AG10803 (cell line): Measurements from ENCODE around the gene HIP1R.
"Not testable (repeated sequence)": the region's sequence is repeated elsewhere in the genome, so short reads cannot be mapped to it uniquely, and the experiment has no call there.

Experiments
- DNase-seq: peaks from one replicate; pipeline ENCODE4 v3.0.0; 2010; ENCODE audit warnings: low read depth
- H3K4me3 ChIP-seq: 2 replicates; pipeline ENCODE4 v1.5.1; 2011; ENCODE audit warnings: mild to moderate bottlenecking, low read length, control low read depth
- TF ChIP-seq, protein P1 (sequence below): conservative IDR thresholded peaks from 2 replicates; pipeline ENCODE4 v1.5.1; 2011; ENCODE audit warnings: mild to moderate bottlenecking, low read length, control low read depth, inconsistent platforms

The HIP1R gene

DNA sequence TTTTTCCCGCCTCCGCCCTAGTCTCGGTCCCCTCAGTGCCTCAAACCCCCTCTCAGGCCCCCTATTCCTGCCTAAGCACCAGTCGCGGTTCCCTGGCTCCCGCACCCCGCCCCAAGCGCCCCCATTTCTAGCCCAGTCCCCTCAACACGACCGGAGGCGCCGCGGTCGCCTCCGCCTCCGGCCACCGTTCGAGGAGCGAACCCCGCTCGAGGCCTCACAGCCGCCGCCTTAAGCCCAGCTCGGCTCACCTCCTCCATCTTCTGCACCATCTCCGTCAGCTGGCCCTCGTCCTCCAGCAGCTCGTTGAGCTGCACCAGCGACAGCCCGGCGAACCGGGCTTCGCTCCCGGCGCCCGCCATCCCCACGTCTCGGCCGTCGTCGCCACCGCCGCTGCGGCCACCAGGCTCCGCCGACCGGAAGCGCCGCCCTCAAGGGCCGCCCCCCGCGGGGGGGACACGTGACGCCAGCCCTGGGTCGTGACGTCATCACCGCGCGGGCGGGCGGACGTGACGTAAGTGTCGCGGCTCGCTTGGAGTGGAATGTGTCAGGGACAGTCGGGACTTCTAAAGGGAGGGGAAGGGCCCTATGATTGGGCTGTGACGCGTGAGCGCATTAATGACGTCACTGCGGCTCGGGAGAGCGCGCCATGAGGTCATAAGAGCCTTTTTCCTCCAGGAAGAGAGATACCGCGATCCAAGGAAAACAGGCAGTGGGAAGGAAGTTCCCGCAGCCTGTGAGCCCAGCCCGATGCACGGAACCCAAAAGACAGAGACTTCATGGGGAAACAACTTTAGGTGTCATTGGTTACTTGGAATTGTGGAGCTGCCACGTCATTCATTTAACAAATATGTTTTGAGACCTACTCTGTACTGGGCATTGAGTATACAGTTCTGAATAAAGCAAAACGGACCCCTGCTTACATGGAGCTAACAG, 60.7 kb downstream of the HIP1R start, which contains the start of gene VPS37B:
Gene VPS37B, minus strand, starts transcription at position 421 of the 933 bp plus-strand sequence. Its CDS starts 62 bp downstream, at position 359.
- DNase-seq: peak; percentile 84
- H3K4me3 ChIP-seq: peak within 1 kb of the TSS; percentile 94
- TF ChIP-seq, protein P1, sequence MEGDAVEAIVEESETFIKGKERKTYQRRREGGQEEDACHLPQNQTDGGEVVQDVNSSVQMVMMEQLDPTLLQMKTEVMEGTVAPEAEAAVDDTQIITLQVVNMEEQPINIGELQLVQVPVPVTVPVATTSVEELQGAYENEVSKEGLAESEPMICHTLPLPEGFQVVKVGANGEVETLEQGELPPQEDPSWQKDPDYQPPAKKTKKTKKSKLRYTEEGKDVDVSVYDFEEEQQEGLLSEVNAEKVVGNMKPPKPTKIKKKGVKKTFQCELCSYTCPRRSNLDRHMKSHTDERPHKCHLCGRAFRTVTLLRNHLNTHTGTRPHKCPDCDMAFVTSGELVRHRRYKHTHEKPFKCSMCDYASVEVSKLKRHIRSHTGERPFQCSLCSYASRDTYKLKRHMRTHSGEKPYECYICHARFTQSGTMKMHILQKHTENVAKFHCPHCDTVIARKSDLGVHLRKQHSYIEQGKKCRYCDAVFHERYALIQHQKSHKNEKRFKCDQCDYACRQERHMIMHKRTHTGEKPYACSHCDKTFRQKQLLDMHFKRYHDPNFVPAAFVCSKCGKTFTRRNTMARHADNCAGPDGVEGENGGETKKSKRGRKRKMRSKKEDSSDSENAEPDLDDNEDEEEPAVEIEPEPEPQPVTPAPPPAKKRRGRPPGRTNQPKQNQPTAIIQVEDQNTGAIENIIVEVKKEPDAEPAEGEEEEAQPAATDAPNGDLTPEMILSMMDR: no peak

DNA sequence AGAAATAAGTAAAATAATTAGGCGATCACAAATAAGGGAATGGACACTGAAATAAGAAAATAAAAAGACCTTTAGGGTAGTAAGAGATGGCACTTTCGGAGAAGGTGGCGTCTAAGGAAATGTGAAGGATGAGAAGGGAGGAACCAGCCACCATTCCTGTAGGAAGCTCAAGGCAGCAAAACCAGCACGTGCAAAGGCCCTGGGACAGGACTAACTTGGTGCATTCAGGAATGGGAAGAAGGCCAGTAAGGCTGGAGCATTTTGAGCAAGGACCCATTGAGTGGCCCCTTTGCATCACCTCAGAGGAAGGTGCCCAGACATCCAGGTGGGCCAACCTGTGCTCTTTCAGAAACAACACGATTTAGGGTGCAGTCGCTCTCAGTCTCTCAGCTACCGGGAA, 61.4 kb downstream of the HIP1R start:
- DNase-seq: no peak
- TF ChIP-seq, protein P1: no peak
- H3K4me3 ChIP-seq: no peak overlapping the region

DNA sequence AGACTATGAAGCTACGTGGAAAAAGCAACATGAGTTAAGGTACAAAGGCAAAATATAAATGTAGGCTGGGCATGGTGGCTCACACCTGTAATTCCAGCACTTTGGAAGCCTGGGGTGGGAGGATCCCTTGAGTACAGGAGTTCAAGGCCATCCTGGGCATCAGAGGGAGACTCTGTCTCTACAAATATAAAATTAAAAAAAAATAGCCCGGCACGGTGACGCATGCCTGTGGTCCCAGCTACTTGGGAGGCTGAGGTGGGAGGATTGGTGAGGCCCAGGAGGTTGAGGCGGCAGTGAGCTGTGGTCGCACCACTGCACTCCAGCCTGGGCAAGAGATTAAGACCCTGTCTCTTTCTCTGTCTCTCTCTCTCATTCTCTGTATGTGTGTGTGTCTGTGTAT, 64.6 kb downstream of the HIP1R start:
- no peak for DNase-seq
- H3K4me3 ChIP-seq: no peak overlapping the region
- TF ChIP-seq, protein P1: no peak

DNA sequence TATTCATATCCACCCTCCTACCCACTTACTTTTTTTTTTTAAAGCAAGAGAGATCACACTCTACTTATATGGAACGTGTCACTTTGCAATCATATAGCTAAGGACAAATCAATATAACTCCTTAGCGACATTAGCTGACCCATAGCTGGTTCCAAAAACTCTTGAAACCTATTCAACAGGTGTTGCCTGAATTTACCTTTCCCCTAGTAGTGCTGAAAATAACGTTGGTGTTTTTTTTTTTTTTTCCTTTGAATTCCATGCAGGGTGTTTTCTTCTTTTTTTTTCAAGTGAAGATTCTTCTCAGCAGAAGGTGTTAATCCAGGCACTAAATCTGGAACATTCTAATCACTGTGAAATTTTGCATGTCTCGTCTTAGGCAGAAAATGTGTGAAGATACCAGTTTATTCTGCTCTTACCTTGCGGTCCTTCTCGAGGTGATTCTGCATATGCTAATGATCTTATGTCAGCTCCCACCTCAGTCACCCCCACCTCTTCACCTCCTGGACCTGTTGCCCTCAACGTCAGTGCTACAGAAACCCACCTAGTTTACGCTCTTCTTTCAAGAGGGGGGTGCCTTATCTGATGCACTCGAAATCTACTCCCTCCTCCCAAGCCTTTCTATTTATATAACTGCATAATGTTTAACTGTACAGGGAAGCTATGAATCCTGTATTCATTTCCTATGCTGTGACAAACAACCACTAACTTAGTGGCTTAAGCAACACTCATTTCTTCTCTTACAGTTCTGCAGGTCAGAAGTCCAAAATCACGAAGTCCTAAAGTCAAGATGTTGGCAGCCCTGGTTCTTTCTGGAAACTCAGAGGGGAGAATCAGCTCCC, 67.8 kb downstream of the HIP1R start:
- no peak for DNase-seq
- no peak overlapping the region for H3K4me3 ChIP-seq
- TF ChIP-seq, protein P1: no peak

DNA sequence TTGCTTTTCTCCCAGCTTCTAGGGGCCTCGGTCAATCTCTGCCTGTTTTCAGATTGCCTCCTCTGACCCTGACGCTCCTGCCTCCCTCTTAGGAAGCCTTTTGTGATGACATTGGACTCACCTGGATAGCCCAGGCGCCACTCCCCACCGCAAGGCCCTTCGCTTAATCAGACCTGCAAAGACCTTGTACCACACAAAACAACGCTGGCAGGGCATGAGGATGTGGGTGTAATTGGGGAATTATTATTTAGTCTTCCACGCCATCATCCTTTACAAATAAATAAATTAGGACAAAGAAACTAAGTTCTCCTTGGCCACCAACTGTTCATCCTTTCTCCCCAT, 68.4 kb downstream of the HIP1R start:
- no peak for DNase-seq
- no peak overlapping the region for H3K4me3 ChIP-seq
- TF ChIP-seq, protein P1: no peak

DNA sequence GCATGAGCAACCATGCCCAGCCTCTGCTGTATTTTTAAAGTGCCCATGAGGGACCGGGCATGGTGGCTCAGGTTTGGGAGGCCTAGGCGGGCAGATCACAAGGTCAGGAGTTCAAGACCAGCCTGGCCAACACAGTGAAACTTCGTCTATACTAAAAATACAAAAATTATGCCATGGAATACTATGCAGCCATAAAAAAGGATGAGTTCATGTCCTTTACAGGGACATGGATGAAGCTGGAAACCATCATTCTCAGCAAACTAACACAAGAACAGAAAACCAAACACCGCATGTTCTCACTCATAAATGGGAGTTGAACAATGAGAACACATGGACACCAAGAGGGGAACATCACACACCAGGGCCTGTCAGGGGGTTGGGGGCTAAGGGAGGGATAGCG, 70.0 kb downstream of the HIP1R start:
- H3K4me3 ChIP-seq, DNase-seq: not testable (repeated sequence)

DNA sequence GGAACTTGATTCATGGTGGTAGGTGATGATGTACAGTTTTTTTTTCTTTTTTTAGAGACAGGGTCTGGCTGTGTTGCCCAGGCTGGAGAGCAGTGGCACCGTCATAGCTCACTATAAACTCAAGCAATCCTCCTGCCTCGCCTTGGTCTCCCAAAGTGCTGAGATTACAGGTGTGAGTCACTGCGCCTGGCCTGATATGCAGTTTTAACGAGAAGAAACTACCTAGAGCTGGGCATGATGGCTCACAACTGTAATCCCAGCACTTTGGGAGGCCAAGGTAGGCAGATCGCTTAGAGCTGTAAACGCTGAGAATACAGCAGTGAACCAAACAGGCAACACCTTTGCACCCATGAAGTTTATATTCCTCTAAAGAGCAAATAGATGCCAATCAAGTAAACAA, 73.7 kb downstream of the HIP1R start:
- DNase-seq: no peak
- TF ChIP-seq, protein P1: no peak
- no peak overlapping the region for H3K4me3 ChIP-seq
